ENCODE results near the gene CD274.

CD274 gene

DNA sequence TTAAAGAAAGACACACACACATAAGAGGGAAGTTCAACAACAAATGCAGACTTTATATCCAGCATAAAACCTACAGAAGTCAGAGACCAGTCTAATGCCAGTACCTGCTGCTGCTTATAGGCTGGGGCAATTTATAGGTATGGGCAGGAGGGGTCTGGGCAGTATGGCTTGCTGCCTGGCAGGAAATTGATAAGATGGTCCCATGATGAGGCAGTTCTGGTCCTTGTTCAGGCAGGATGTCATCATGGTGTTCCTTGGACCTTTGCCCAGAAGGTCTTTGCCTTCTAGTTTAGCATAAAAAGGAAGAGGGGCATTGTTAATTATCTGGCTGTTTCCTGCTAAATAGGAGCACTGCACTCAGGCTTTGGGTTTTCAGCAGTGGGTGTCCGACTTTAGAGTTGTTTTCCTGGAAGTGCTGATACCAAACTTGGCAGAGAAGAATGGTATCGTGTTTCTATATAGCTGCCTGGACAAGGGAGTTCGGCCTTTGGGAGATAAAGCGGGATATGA, 49.6 kb downstream of the CD274 start:
- H3K4me3 ChIP-seq (replicated peaks in 1 of 2; ENCODE audit: low read depth in 2 of 2, low read length in 2 of 2) = no peak overlapping the region
- TF ChIP-seq, protein P1, sequence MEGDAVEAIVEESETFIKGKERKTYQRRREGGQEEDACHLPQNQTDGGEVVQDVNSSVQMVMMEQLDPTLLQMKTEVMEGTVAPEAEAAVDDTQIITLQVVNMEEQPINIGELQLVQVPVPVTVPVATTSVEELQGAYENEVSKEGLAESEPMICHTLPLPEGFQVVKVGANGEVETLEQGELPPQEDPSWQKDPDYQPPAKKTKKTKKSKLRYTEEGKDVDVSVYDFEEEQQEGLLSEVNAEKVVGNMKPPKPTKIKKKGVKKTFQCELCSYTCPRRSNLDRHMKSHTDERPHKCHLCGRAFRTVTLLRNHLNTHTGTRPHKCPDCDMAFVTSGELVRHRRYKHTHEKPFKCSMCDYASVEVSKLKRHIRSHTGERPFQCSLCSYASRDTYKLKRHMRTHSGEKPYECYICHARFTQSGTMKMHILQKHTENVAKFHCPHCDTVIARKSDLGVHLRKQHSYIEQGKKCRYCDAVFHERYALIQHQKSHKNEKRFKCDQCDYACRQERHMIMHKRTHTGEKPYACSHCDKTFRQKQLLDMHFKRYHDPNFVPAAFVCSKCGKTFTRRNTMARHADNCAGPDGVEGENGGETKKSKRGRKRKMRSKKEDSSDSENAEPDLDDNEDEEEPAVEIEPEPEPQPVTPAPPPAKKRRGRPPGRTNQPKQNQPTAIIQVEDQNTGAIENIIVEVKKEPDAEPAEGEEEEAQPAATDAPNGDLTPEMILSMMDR (IDR thresholded peaks at IDR 0.05; ENCODE audit: low read depth, low read length) = no peak
- peak; percentile 84 to 91 for DNase-seq (ENCODE audit: low read depth in 2 of 2)

DNA sequence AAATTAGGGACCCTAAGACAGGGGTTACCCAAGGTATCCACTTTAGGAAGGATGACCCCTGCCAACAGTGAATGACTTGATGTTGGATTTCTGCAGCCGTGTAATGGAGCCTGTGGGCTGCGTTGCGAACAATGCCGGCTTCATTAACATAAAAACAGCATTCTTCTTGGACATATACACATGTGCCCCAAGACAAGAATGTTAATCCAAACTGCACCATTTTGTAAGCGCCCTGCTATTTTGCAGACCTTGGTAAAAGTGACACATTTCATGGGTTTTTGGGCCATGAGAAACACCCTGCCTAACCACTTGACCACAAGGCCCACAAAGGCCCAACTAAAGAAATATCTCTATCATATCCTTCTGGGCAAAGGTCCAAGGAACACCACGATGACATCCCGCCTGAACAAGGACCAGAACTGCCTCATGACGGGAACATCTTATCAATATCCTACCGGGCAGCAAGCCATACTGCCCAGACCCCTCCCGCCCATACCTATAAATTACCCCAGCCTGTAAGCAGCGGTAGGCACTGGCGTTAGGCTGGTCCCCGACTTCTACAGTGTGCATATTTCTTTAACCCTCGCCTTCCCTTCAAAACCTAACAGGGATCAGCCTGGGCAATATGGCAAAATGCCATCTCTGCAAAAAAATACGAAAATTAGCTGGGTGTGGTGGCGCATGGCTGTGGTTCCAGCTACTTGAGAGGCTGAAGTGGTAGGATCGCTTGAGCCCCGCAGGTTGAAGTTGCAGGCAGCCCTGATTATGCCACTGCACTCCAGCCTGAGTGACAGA, 50.3 kb downstream of the CD274 start:
- DNase-seq (ENCODE audit: low read depth in 2 of 2) = peak; percentile 78 to 96
- no peak overlapping the region for H3K4me3 ChIP-seq (replicated peaks in 1 of 2; ENCODE audit: low read depth in 2 of 2, low read length in 2 of 2)
- TF ChIP-seq, protein P1 (IDR thresholded peaks at IDR 0.05; ENCODE audit: low read depth, low read length) = no peak

DNA sequence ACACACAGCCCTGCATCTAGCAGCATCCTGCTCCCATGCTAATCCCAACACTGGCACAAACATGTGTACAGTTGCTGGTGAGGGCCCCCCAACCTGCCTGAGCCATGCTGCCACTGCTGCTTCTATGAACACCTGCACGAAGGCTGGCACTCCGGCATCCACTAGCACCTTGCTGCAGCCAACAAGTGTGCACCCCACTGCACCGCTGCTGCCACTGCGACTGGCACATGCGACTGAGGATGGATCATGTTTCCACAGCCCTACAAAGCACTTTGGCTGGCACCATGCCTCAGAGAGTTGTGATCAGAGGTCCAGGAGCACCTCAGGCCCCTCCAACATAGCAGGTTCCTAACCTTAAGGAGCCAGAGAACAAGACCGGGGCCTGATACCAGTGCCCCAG, 52.2 kb downstream of the CD274 start:
- DNase-seq (ENCODE audit: low read depth in 2 of 2) = no peak
- TF ChIP-seq, protein P1 (IDR thresholded peaks at IDR 0.05; ENCODE audit: low read depth, low read length) = no peak
- no peak overlapping the region for H3K4me3 ChIP-seq (replicated peaks in 1 of 2; ENCODE audit: low read depth in 2 of 2, low read length in 2 of 2)

DNA sequence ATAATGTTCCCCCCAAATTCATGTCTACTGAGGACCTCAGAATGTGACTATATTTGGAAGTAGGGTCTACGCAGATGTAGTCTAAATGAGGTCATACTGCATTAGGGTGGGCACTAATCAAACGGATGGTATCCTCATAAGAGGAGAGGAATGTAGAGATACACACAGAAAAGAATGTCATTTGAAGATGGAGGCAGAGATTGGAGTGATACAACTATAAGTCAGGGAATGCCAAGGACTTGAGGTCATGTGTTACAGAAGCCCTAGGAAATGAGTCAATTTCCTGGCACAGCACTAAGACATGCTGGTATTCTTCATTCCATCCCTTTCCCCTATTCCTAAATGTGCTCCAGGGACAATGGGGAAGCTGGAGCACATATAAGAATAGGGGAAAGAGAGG, 59.2 kb downstream of the CD274 start:
- TF ChIP-seq, protein P1 (IDR thresholded peaks at IDR 0.05; ENCODE audit: low read depth, low read length) = no peak
- DNase-seq (ENCODE audit: low read depth in 2 of 2) = peak; percentile 94 to 99

DNA sequence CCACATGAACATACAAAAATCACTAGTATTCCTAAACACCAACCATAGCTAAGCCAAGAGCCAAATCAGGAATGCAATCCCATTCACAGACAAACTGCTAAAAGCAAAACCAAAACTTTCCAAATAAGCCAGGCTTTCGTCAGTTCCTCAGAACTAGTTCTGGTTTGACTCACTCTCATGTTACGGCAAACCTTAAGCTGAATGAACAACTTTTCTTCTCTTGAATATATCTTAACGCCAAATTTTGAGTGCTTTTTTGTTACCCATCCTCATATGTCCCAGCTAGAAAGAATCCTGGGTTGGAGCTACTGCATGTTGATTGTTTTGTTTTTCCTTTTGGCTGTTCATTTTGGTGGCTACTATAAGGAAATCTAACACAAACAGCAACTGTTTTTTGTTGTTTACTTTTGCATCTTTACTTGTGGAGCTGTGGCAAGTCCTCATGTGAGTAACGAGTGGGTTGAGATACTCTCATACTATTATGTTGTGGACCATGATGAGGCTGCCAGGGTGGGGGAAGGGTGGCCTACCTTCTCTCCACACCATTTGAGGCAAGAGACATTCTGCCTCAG, 60.1 kb downstream of the CD274 start, which contains the start of gene PDCD1LG2:
PDCD1LG2 (plus strand) TSS at position 172 of the 572 bp plus-strand sequence. CDS start 12,016 bp downstream, outside the sequence.
- peak; percentile 76 to 88 for DNase-seq (ENCODE audit: low read depth in 2 of 2)
- TF ChIP-seq, protein P1 (IDR thresholded peaks at IDR 0.05; ENCODE audit: low read depth, low read length) = no peak
- peak within 1 kb of the TSS; percentile 30 to 59 for H3K4me3 ChIP-seq (replicated peaks in 1 of 2; ENCODE audit: low read depth in 2 of 2, low read length in 2 of 2)

More for the DNA sequence above, 59.2 kb downstream of the CD274 start:
- H3K4me3 ChIP-seq (replicated peaks in 1 of 2; ENCODE audit: low read depth in 2 of 2, low read length in 2 of 2) = peak overlapping the region in 1 of 2 donors; percentile 59

DNA sequence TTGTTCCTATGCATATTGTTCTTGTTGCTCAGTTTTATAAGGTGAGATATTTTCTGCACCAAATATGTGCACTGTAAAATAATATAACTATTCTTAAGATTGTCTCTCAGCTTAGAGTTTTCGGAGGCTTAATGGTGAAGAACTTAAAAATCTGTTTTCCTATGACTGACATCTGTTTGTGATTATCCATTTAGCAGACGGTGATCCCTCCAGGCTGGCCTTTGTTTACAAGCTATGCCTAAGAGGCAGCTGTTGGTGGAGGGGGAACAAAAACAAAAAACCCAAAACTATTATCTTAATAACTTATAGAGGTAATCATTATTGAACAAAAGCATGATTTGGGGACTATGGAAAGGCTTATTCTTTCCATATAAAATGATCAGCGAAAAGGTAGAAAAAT, 60.6 kb downstream of the CD274 start:
- TF ChIP-seq, protein P1 (IDR thresholded peaks at IDR 0.05; ENCODE audit: low read depth, low read length) = no peak
- H3K4me3 ChIP-seq (replicated peaks in 1 of 2; ENCODE audit: low read depth in 2 of 2, low read length in 2 of 2) = peak overlapping the region; percentile 30 to 59
- no peak for DNase-seq (ENCODE audit: low read depth in 2 of 2)
